Measurements from ENCODE around the gene CYB5D1. TPM values are rescaled to one million over a fixed set of nuclear protein-coding genes. Genes with fewer than 3 reads are reported as not detected.

Gene CYB5D1
- total and polyA plus RNA-seq, 2 donors from 2014 or later: 14.3 to 20.4 TPM

- peak overlapping the region; percentile 52 to 99 (median 64) for H3K9ac ChIP-seq (ENCODE audit: low read length in 3 of 3)
- peaks cover 10 to 41% (median 13%) of the 10 kb centered on the region in 3 donors for H3K4me1 ChIP-seq (ENCODE audit: control insufficient read depth in 2 of 3, insufficient read depth in 2 of 3, low read depth in 1 of 3, low read length in 3 of 3)
- no peaks in the 10 kb centered on the region for H3K9me3 ChIP-seq (ENCODE audit: control insufficient read depth in 2 of 3, insufficient read depth in 1 of 3, low read length in 3 of 3)
- FAIRE-seq (peak; percentile 41), DNase-seq (peak; percentile 97 to 98 (median 98))
- intact Hi-C loops (cut with DNase I): no loop called here
- peak overlapping the region; percentile 67 to 92 (median 71) for H3K4me3 ChIP-seq (ENCODE audit: low read length in 3 of 3)
- H3K27ac ChIP-seq (ENCODE audit: low read depth in 2 of 2, low read length in 2 of 2): peak overlapping the region; percentile 97 to 99
- peaks cover 0 to 6% (median 0%) of the 10 kb centered on the region in 3 donors for H3K36me3 ChIP-seq (ENCODE audit: control insufficient read depth in 2 of 3, insufficient read depth in 3 of 3, low read length in 3 of 3)
- no peaks in the 10 kb centered on the region for H3K27me3 ChIP-seq (ENCODE audit: control insufficient read depth, insufficient read depth, low read length)
- TF ChIP-seq, protein P1, sequence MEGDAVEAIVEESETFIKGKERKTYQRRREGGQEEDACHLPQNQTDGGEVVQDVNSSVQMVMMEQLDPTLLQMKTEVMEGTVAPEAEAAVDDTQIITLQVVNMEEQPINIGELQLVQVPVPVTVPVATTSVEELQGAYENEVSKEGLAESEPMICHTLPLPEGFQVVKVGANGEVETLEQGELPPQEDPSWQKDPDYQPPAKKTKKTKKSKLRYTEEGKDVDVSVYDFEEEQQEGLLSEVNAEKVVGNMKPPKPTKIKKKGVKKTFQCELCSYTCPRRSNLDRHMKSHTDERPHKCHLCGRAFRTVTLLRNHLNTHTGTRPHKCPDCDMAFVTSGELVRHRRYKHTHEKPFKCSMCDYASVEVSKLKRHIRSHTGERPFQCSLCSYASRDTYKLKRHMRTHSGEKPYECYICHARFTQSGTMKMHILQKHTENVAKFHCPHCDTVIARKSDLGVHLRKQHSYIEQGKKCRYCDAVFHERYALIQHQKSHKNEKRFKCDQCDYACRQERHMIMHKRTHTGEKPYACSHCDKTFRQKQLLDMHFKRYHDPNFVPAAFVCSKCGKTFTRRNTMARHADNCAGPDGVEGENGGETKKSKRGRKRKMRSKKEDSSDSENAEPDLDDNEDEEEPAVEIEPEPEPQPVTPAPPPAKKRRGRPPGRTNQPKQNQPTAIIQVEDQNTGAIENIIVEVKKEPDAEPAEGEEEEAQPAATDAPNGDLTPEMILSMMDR (IDR thresholded peaks at IDR 0.05; ENCODE audit: borderline replicate concordance, extremely low read depth, insufficient read depth): no peak
Observed at GRCh38 chr17:7836596-7837407, 21.0 kb upstream of the CYB5D1 start.

DNA sequence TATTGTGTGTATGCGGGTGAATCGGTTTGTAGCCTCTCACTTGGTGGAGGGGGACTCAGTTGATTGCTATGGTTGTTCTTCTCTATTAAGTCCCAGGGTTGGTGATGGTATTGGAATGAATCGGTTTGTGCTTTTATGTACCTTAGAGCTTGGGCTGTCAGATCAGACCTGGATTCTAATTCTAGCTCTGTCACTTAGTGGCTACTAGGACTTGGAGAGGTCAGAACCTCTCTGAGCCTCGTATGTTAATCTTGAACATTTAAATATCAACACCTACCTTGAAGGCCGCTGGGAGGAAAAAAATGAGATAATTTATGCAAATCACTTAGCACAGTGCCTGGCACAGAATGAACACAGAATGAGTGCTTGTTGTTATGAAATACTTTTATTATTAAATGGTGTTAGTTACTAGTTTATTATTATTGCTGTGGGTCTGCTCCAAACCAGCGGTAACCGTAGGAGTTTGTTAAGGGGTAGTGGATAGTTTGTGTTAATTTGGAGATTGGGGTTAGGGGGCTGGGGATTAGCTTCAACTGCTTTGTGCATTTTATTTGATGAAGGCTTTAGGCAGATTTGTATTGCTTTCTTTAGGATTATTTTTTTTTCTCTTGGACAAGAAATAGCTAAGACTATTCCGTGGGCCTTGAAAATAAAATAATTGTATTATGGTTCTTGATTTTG, 20.3 kb upstream of the CYB5D1 start:
- DNase-seq (no peak), FAIRE-seq (no peak)
- Histone ChIP-seq H3K36me3 (ENCODE audit: control insufficient read depth in 2 of 3, insufficient read depth in 3 of 3, low read length in 3 of 3) (peaks cover 0 to 6% (median 0%) of the 10 kb centered on the region in 3 donors), H3K27ac (ENCODE audit: low read depth in 2 of 2, low read length in 2 of 2) (peak overlapping the region; percentile 97 to 99), H3K4me3 (ENCODE audit: low read length in 3 of 3) (peak overlapping the region; percentile 35 to 92 (median 47)), H3K9me3 (ENCODE audit: control insufficient read depth in 2 of 3, insufficient read depth in 1 of 3, low read length in 3 of 3) (no peaks in the 10 kb centered on the region), H3K9ac (ENCODE audit: low read length in 3 of 3) (peak overlapping the region; percentile 15 to 99 (median 25)), H3K4me1 (ENCODE audit: control insufficient read depth in 2 of 3, insufficient read depth in 2 of 3, low read depth in 1 of 3, low read length in 3 of 3) (peaks cover 10 to 43% (median 13%) of the 10 kb centered on the region in 3 donors), H3K27me3 (ENCODE audit: control insufficient read depth, insufficient read depth, low read length) (no peaks in the 10 kb centered on the region)
- intact Hi-C loops (cut with DNase I): no loop called here
- TF ChIP-seq, protein P1 (IDR thresholded peaks at IDR 0.05; ENCODE audit: borderline replicate concordance, extremely low read depth, insufficient read depth): no peak

GRCh38 chr17:7838090-7839075, 19.4 kb upstream of the CYB5D1 start:
- H3K4me1 ChIP-seq (ENCODE audit: control insufficient read depth in 2 of 3, insufficient read depth in 2 of 3, low read depth in 1 of 3, low read length in 3 of 3): peaks cover 9 to 38% (median 13%) of the 10 kb centered on the region in 3 donors
- DNase-seq: peak; percentile 77 to 90 (median 79)

More at GRCh38 chr17:7838090-7839075, 19.4 kb upstream of the CYB5D1 start:
- Histone ChIP-seq H3K4me3 (ENCODE audit: low read length in 3 of 3) (peak overlapping the region; percentile 35 to 92 (median 47)), H3K36me3 (ENCODE audit: control insufficient read depth in 2 of 3, insufficient read depth in 3 of 3, low read length in 3 of 3) (peaks cover 0 to 6% (median 0%) of the 10 kb centered on the region in 3 donors), H3K9ac (ENCODE audit: low read length in 3 of 3) (peak overlapping the region in 2 of 3 donors; percentile 15 to 99), H3K9me3 (ENCODE audit: control insufficient read depth in 2 of 3, insufficient read depth in 1 of 3, low read length in 3 of 3) (no peaks in the 10 kb centered on the region), H3K27ac (ENCODE audit: low read depth in 2 of 2, low read length in 2 of 2) (peak overlapping the region; percentile 77 to 97), H3K27me3 (ENCODE audit: control insufficient read depth, insufficient read depth, low read length) (no peaks in the 10 kb centered on the region)
- no peak for FAIRE-seq
- TF ChIP-seq, protein P1 (IDR thresholded peaks at IDR 0.05; ENCODE audit: borderline replicate concordance, extremely low read depth, insufficient read depth): no peak
- intact Hi-C loops (cut with DNase I): no loop called here
